GM19351 (cell line): Measurements from ENCODE around the gene CAND1.

Experiments used
- ATAC-seq: cut with Tn5 transposase; IDR thresholded peaks from one replicate; pipeline ENCODE4 v1.9.1; 2021; ENCODE audit warnings: mild to moderate bottlenecking, moderate library complexity; ENCODE audit not compliant: unreplicated experiment

CAND1 gene

DNA sequence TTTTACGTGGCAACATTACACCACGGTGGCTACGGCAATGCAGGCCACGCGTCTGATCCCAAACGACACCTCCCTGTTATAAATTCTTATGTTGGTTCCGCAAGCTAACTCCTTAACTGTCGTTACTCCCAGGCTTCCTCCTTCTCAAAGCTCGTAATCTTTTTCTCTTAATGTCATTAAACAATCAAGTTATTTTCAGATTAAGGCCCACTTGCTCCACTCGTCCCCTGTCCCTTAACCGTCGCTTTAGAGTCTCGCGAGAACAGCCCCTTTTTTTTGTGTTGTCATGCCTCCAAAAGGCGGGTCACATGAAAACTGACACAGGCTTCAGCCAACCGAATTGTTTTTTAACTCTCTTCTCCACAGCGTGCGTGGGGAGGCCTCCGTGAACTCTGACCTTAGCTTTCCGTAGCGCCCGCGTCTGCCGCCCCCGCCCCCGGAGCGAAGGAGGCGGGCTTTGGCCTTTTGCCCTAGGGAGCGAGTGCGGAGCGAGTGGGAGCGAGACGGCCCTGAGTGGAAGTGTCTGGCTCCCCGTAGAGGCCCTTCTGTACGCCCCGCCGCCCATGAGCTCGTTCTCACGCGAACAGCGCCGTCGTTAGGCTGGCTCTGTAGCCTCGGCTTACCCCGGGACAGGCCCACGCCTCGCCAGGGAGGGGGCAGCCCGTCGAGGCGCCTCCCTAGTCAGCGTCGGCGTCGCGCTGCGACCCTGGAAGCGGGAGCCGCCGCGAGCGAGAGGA, at the start of gene CAND1:
CAND1 (plus strand) TSS at position 463 of the 737 bp plus-strand sequence. CDS start 360 bp downstream, outside the sequence.
- ATAC-seq, result peak; percentile 66

DNA sequence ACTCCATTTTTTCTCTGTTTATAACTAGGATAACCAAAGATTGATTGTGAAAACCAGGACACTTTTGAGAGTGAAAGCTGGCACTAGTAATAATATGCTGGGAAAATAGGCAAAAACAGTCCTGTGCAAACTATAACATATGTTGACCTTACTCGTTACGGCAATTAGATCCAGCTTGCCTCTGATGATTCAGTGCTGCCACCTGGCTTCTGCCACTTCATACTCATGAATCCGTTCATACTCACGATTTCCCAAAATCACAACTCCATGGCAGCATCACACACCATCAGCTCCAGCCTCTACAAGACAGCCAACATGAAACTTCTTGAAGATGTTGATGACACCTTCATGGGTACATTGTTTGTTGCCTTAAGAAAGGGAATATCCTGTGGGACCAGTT, 49.1 kb upstream of the CAND1 start:
- ATAC-seq, result no peak

DNA sequence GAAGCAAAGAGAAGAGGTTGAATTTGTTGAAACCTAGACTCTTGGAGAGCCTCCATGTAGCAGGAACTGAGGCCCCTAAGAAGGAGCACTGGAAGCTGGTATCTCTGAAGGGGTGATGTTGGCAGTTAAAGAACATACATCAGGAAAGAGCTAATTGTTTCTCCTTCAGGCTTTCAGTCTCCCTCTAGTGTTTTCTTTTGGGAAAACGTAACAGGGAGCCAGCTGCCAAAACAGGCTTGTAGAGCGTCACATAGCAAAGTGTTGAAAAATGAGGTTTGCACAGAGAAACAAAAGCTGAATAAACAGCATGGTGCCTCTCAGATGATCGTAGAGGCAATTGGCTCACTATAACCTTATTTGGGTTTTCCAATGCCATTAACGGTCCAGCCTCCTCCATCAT, 46.9 kb upstream of the CAND1 start:
- ATAC-seq, result no peak

DNA sequence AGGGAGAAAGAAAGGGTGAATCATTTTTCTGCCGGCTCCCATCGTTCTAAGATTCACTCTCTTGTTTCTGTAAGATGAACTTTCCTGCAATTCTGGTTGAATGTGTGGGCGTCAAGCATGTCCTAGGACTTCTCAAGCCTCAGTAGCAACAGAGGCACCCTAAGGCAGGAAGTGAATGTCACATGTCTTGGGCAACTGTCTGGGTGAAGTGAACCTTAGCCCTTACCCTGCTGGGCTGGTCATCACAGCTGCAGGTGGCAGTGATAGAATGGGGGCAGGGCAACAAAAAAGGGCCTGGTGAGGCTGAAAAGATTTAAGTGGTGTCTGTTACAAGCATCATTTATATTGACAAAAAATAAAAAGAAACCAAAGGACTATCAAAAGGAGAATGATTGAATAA, 45.9 kb upstream of the CAND1 start:
- no peak for ATAC-seq

DNA sequence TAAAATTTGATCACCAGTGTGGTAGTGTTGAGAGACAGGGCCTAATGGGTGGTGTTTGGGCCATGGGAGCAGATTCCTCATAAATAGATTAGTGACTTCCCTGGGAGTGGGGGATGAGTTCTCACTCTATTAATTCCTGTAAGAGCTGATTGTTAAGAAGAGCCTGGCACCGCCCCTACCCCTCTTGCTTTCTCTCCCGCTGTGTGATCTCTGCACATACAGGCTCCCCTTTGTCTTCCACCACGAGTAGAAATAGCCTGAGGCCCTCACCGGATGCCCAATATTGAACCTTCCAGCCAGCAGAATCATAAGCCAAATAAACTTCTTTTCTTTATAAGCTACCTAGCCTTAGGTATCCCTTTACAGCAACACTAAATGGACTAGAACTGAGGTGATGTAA, 31.9 kb upstream of the CAND1 start:
- no peak for ATAC-seq

DNA sequence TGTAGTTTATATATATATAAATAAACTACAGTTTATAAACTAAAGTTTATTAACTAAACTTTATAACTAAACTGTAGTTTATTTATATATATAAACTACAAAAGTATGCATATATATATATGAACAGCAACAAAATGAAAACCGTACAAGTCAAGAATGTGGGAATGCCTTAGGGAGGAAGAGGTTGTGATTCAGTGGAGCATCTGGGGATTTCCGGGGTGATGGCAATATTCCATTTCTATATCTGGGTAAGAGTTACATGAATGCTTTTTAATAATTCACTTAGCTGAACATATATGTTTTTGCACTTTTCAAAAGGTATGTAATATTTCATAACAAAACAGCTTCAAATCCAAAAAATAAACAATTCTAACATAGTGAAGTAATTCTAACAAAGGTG, 30.1 kb upstream of the CAND1 start:
- no peak for ATAC-seq

DNA sequence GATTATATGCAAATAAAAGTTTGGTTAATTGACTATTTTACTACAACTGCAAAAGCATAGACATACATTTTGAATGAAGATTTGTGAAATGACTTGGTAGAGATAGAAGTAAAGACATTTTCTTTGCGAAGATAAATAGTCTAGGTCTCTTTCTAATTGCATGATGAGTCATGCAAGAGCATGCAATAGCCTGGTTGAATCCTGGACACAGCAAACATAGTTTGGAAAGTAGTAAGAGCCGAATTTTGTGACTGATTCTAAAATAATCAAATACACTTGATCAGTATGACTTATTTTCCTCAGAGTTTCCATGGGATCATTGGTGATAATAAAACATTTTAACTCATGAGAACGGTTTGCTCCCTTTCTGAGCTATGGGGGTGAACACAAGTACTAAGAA, 27.7 kb upstream of the CAND1 start:
- ATAC-seq, result no peak

DNA sequence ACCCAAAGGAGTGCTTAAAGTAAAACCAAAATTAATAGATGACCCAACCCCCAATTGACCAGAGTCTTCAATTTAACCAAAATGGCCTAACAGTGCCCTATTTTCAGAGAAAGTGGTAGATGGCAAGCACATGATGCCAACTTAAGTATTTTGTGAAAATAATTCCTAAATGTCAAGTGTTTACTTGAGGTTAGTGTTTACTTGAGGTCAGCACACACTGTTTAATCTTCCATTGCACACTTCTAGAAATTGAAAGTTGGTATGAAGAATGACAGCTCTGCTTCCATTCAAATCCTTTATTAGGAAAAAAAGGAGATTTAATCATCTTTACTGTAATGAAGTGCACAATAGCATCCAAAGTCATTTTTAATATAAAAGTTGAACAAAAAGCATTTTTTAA, 25.9 kb upstream of the CAND1 start:
- ATAC-seq, result no peak

DNA sequence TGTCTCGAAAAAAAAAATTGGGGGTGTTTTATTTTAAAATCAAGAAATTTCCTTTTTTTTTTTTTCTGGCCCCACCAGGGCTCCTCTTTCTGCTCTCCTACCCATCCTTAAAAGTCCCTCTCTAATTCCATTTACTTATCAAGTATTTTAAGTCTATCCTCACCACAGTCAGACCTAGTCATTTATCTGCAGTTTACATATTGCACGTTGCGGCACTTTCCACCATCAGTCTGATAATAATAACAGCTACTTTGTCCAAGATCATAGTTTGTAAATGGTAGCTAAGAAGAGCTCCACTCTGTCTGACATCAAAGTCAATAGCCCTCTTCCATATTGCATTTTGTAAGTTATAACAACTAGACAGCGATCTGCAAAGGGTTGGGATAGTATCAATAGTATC, 23.6 kb upstream of the CAND1 start:
- no peak for ATAC-seq

DNA sequence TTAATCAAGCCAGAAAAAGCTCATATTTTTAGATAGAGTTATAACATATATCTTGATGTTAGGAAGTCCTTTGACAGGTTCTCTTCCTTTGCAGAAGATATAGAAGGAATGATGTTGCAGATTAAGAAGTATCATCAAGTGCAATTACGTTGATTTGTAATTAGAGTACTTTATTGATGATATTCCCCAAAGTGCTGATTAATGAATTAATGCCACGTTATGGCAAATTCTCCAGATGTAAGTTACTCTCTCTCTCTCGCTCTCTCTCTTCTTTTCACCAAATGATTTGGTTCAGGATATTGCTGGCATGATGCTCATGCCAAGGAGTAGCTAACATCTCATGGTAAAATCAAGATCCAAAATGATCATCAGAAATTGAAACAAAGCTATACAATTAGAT, 18.1 kb upstream of the CAND1 start:
- no peak for ATAC-seq

DNA sequence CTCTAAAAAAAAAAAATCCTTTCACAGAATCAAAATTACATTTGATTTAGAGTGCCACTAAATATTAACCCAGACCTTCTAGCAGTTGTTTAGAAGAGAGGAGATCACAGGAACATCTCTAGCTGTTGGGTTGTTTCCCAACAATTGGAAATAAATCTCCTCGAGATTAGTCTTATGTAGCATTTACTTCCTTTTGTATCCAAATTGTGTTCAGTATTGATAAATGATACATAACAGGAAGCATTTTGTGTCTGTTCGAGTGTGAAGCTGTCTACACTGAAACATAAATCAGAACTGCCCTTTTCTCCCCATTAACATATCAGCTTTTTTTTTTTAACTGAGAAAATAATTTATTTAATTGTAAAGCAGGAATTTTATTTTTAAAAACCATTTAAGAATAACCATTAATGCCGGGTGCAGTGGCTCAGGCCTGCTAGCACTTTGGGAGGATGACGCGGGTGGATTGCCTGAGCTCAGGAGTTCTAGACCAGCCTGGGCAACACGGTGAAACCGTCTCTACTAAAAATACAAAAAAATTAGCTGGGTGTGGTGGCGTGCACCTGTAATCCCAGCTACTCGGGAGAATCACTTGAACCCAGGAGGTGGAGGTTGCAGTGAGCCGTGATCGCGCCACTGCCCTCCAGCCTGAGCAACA, 14.7 kb upstream of the CAND1 start:
- no peak for ATAC-seq

DNA sequence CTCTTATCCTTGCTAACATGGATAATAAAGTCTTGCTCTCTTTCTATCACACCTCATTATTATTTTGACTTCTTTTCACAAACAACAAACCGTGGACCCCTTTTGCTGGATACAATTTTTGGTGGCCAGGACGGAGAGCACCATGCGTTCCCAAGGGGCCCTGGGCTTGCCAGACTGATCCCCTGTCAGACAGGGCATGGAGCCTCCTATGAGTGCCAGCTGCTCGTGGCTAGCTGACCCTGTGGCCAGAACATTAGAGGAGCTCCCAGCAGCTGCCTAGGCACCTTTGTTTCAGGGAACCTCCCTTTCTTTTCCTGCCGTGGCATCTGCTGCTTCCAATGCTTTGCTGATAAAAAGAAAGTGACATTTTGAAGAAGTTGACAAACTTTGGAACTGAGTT, 12.5 kb upstream of the CAND1 start:
- ATAC-seq, result no peak

DNA sequence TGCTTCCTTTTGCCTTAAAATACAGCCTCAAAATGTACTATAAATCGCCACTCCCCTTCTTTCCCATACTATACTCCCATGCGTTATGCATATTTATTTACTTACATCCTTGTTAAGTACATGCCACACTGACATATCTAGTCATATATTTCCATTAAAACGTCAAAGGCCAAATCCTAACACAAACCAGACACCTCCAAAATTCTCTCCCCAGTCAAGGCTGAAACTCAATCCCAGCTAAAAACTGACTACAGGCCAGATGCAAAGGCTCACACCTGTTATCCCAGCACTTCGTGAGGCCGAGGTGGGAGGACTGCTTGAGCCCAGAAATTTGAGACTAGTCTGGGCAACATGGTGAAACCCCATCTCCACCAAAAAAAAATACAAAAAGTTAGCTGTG, 5.7 kb upstream of the CAND1 start:
- ATAC-seq, result no peak

DNA sequence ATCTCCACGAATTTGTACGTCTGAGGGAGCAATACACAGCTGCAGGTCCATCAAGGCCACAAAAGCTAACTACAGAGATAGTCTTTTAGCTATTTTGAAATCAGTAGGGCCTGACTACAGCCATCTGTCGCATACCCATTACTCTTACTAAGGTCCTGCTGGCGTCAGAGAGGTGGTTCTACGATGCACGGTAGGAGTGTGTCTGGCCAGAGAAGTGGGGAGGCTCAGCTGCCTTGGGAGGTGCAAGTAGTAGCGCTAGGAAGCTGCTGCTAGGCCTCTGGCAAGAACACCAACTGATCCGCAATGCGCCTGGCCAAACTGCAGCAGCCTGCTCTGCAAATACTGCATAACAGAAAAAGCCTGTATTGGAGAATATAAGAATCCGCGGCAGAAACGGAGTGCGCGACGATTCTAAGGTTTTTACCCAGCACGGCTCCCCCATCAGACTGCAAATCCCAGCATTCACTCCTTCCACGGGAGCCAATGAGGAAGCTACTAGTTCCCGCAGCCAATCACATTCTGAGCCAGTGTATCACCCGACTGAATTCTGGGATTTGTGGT, 743 bp upstream of the CAND1 start:
- peak; percentile 71 for ATAC-seq

DNA sequence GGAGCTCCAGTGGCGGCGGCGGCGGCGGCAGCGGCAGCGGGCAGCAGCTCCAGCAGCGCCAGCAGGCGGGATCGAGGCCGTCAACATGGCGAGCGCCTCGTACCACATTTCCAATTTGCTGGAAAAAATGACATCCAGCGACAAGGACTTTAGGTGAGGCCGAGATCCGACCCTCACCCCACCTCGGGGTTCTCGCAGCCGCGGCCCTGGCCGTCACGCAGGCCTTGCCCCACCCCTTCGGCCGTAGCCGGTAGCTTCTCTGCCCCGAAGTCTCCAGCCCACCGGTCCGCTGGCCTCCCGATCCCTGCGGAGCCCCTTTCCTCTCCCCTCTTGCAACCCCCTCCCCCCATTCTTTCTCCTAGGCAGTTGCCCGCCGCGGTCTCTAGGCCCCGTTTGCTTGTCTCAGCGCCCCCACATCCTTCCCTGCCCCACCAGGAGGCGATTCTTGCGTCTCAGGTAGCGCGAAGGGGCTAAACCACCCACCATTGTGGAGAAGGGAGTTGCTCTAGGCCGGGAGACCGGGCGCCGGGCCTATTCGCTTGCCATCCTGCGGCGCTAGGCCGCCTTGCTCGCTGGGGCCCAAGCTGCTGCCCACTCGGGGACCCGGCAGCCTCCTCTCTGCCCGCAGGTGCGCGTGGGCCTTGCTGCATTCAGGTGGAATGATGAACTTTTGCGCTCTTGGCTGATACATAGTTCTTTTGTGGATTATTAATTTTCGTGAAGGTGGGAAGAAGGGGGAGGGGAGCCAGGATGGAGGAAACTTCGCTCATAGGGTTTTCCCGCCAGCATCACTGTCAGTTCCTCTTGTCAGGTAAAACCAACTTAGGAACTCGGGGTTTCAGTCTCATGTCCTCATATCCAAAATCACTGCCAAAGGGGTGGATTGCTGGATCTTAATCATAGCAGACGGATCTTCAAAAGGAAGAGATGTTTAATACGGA, 745 bp downstream of the CAND1 start:
- ATAC-seq, result peak; percentile 7

DNA sequence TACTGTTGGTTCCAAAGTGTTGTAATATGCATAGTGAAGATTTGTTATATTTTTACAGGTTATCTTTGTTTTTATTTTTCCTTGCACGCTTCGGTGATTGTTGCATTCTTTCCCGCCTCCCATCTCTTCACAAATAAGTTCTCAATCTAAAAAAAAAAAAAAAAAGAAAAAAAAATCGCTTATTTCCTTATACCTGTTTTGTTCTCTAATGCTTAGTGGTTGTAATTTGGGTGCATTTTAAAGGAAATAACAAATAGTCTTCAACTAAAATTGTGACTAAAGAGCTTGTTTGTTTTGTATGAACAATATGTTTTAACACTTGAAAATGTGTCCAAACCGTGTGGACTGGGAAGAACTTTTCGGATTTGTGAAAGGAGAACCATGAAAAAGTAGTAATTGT, 1.5 kb downstream of the CAND1 start:
- ATAC-seq, result no peak

DNA sequence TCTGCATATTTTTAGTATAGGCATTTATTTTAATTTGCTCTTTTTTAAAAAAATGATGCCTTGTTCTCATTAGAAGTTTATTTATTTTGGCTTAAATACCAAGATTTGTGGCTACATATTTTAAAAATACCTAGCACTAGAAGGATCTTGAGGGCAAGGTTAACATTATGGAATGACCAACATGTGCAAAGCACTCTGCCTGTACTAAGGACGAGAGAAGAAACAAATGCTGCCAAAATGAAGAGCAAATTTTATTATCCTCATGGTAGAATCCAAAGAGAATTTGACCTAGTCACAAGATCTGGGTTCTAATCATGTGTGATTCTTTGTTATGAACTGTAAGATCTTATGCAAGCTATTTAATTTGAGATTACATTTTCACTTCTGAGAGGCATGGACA, 2.8 kb downstream of the CAND1 start:
- no peak for ATAC-seq

DNA sequence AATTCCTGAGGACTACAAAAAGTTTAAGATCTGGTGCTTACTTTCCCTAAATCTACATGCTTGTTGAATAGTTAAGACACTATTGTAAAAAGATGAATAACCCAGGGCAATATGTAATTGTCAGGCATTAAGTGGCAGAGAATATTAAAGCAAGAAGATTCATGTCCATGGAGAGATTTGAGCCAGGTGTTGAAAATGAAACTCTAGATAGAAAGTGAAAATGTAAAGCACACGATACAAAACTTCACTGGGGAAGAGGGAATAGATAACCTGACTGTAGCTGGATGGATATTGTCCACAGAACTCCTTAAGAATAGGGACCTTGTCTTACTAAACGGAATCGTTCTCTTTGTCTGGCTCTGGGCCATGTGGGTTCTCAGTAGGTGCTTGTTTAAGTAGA, 5.0 kb downstream of the CAND1 start:
- ATAC-seq, result no peak

DNA sequence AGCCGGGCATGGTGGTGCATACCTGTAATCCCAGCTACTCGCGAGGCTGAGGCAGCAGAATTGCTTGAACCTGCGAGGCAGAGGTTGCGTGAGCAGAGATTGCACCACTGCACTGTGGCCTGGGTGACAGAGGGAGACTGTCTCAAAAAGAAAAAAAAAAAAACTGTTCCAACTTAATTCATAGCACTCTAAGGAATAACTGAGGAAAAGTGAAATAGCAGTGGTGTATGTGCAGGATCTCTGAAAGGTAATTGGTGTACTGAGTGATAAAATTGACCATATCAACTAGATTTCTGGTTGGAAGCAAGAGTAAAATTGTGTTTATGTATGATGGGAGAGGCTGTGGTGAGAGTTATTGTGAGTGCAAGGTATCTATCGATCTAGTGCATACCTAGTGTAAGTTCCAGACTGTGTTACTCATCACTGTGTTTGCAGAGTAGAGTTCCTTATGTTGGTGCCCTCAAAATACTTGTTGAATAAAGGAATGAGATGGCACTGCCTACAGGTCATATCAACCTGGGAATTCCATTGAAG, 6.3 kb downstream of the CAND1 start:
- no peak for ATAC-seq

DNA sequence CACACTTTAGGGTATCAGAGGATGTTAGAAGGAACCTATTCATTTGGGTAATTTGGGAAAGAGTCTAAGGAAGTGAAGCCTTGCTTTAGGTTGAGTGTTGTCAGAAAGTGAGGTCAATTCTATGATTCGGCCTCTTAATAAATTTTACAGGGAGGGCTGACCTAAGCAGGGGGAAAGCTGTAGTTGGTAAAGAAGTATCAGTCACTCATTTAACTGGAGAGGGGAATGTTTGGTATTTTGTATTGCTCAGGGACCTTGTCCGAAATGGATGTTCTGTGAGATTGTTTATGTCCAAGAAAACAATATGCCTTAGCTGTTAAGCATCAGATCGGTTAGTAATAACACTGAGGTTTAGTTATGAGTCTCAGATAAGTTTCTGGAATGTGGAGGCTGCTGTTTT, 7.3 kb downstream of the CAND1 start:
- no peak for ATAC-seq

DNA sequence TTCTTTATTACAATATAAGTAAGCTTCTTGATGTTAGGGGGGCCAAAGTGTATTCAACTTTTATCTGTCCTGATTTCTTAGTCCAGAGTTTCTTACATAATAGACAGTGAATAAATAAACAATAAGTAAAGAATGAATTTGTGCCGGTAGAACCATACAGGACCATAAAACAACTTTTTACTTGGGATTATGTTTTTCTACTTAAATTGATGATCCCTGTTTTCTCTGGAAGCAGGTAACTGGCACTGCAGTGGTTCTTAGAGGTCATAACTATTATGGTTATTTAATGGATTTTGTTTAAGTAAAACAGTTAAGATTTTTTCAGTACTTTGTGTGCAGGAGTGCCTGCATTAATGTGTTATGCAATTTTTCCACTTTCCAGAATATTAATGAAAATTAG, 10.5 kb downstream of the CAND1 start:
- ATAC-seq, result no peak
